Measurements from ENCODE around the gene CDH20.

DNA sequence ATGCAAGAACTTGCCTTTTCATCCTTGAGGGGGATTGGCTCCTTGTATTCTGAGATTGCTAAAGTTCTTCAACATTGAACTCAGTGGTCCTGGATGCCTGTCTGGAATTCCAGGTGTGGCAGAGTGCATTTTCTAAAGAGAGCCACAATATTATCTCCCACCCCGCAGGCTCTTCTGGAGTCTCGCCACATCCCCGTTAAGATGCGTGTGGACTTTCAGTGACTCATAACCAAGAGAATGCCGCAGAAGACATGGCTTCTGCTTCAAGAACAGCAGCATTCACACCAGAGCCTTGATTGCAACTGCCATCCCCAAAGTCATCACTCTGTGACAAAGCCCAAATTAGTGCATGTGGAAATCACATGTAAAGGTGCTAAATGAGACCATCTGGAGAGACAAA lies 142.7 kb downstream of the CDH20 start:
- TF ChIP-seq, protein P1, sequence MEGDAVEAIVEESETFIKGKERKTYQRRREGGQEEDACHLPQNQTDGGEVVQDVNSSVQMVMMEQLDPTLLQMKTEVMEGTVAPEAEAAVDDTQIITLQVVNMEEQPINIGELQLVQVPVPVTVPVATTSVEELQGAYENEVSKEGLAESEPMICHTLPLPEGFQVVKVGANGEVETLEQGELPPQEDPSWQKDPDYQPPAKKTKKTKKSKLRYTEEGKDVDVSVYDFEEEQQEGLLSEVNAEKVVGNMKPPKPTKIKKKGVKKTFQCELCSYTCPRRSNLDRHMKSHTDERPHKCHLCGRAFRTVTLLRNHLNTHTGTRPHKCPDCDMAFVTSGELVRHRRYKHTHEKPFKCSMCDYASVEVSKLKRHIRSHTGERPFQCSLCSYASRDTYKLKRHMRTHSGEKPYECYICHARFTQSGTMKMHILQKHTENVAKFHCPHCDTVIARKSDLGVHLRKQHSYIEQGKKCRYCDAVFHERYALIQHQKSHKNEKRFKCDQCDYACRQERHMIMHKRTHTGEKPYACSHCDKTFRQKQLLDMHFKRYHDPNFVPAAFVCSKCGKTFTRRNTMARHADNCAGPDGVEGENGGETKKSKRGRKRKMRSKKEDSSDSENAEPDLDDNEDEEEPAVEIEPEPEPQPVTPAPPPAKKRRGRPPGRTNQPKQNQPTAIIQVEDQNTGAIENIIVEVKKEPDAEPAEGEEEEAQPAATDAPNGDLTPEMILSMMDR (IDR thresholded peaks at IDR 0.05): no peak
- no peak for TF ChIP-seq POLR2A (IDR thresholded peaks at IDR 0.05)

Data from suprapubic skin (tissue), 3 donors.